Glomerular endothelial cell (primary cell): ENCODE data around the gene PCDH12. TPM values are rescaled to one million over a fixed set of nuclear protein-coding genes. Genes with fewer than 3 reads are reported as not detected.
A peak's percentile ranks its signal among the peaks of the same experiment; 100 is the strongest.

Experiments
- DNase-seq: peaks from one replicate; pipeline ENCODE4 v3.0.0-alpha.2; 2011; ENCODE audit warnings: low read depth, low spot score; ENCODE audit errors: extremely low read depth
- total RNA-seq: library from RNA; depleted of rRNA; stranded (reverse); fragments of >200 nt; gene quantifications from 2 replicates; pipeline ENCODE4 v1.2.3, GENCODE V29; 2015

Gene PCDH12
- total RNA-seq: 42.8 and 67.3 TPM in 2 replicates

- DNase-seq: peak; percentile 66
Observed at GRCh38 chr5:141958113-141958512, at the start of gene PCDH12. Gene PCDH12, minus strand, starts transcription at chr5:141958202. Its CDS starts 351 bp downstream, at chr5:141957851.

GRCh38 chr5:142007237-142007544, 49.2 kb upstream of the PCDH12 start:
- DNase-seq: no peak

- DNase-seq: no peak
Observed at GRCh38 chr5:142006363-142007236, 48.6 kb upstream of the PCDH12 start.

GRCh38 chr5:142003266-142003800, 45.3 kb upstream of the PCDH12 start:
- DNase-seq: no peak

GRCh38 chr5:142000704-142001484, 42.9 kb upstream of the PCDH12 start:
- no peak for DNase-seq

GRCh38 chr5:142000173-142000572, 42.2 kb upstream of the PCDH12 start:
- DNase-seq: no peak

GRCh38 chr5:141997358-141997960, 39.5 kb upstream of the PCDH12 start:
- DNase-seq: no peak

- DNase-seq: no peak
Observed at GRCh38 chr5:141995656-141996055, 37.7 kb upstream of the PCDH12 start.

- DNase-seq: no peak
Observed at GRCh38 chr5:141994511-141995136, 36.6 kb upstream of the PCDH12 start.

- peak; percentile 50 for DNase-seq
Observed at GRCh38 chr5:141992349-141992963, 34.5 kb upstream of the PCDH12 start.

- no peak for DNase-seq
Observed at GRCh38 chr5:141989720-141990119, 31.7 kb upstream of the PCDH12 start.

- DNase-seq: no peak
Observed at GRCh38 chr5:141986072-141986471, 28.1 kb upstream of the PCDH12 start.

GRCh38 chr5:141982626-141983025, 24.6 kb upstream of the PCDH12 start:
- DNase-seq: no peak

- DNase-seq: no peak
Observed at GRCh38 chr5:141978389-141978788, 20.4 kb upstream of the PCDH12 start.

- no peak for DNase-seq
Observed at GRCh38 chr5:141976176-141976575, 18.2 kb upstream of the PCDH12 start.

- no peak for DNase-seq
Observed at GRCh38 chr5:141973871-141974595, 16.0 kb upstream of the PCDH12 start.

GRCh38 chr5:141969783-141970771, 12.1 kb upstream of the PCDH12 start:
- DNase-seq: no peak

GRCh38 chr5:141968914-141969608, 11.1 kb upstream of the PCDH12 start, which contains the start of gene RNF14:
Gene RNF14, plus strand, starts transcription at chr5:141969105. Its CDS starts 4,484 bp downstream, at chr5:141973589.
- DNase-seq: no peak
